Neuronal stem cell (in vitro differentiated cells): ENCODE measurements around the gene SMYD3.
"Not testable (repeated sequence)": the region's sequence is repeated elsewhere in the genome, so short reads cannot be mapped to it uniquely, and the experiment has no call there.

Source experiments
- DNase-seq: peaks from one replicate; pipeline ENCODE4 v3.0.0-alpha.2; 2013; ENCODE audit warnings: low spot score
- H2AFZ ChIP-seq: one replicate; pipeline ENCODE4 v1.6.1; 2013; ENCODE audit warnings: mild to moderate bottlenecking, low read length, inconsistent platforms
- H2AK5ac ChIP-seq: 2 replicates; pipeline ENCODE4 v1.6.1; 2013; ENCODE audit warnings: low read depth, mild to moderate bottlenecking, inconsistent platforms, low read length, moderate library complexity, mixed read lengths
- H2BK120ac ChIP-seq: 2 replicates; pipeline ENCODE4 v1.6.1; 2013; ENCODE audit warnings: low read depth, mild to moderate bottlenecking, inconsistent platforms, low read length, moderate library complexity, mixed read lengths
- H2BK12ac ChIP-seq: one replicate; pipeline ENCODE4 v1.6.1; 2013; ENCODE audit warnings: low read length, inconsistent platforms
- H2BK15ac ChIP-seq: 2 replicates; pipeline ENCODE4 v1.6.1; 2013; ENCODE audit warnings: mild to moderate bottlenecking, low read length, inconsistent platforms, mixed read lengths
- H2BK5ac ChIP-seq: one replicate; pipeline ENCODE4 v1.6.1; 2013; ENCODE audit warnings: inconsistent platforms, mild to moderate bottlenecking, low read length, moderate library complexity
- H3K14ac ChIP-seq: one replicate; pipeline ENCODE4 v1.6.1; 2013; ENCODE audit warnings: low read length, inconsistent platforms
- H3K18ac ChIP-seq: 2 replicates; pipeline ENCODE4 v1.6.1; 2013; ENCODE audit warnings: low read length, inconsistent platforms
- H3K23ac ChIP-seq: 2 replicates; pipeline ENCODE4 v1.6.1; 2013; ENCODE audit warnings: low read depth, mild to moderate bottlenecking, mixed read lengths, low read length, inconsistent platforms; ENCODE audit not compliant: poor library complexity
- H3K27ac ChIP-seq: replicated peaks from 3 replicates; pipeline ENCODE4 v1.5.1; 2013; ENCODE audit warnings: low read length, inconsistent platforms
- H3K27me3 ChIP-seq, 3 experiments: 2 replicates each; pipeline ENCODE4 v1.6.1; 2013; ENCODE audit warnings: low read length in 3 of 3, mild to moderate bottlenecking in 2 of 3, inconsistent platforms in 1 of 3, low read depth in 1 of 3, mixed read lengths in 1 of 3, moderate library complexity in 1 of 3; ENCODE audit not compliant: control insufficient read depth in 3 of 3, insufficient read depth in 3 of 3
- H3K36me3 ChIP-seq, 2 donors: replicated peaks in 1 of 2; 2 replicates each; pipeline ENCODE4 v1.6.1; 2013; ENCODE audit warnings: low read length in 2 of 2; ENCODE audit not compliant: control insufficient read depth in 2 of 2, insufficient read depth in 2 of 2
- H3K4ac ChIP-seq: 2 replicates; pipeline ENCODE4 v1.6.1; 2013; ENCODE audit warnings: inconsistent platforms, mild to moderate bottlenecking, low read length, moderate library complexity
- H3K4me1 ChIP-seq, 2 donors: 1 replicate in 1 of 2; 2 replicates in 1 of 2; pipeline ENCODE4 v1.6.1; 2013; ENCODE audit warnings: low read length in 2 of 2, low read depth in 1 of 2; ENCODE audit not compliant: control insufficient read depth in 2 of 2, insufficient read depth in 1 of 2
- H3K4me2 ChIP-seq: one replicate; pipeline ENCODE4 v1.6.1; 2013; ENCODE audit warnings: mild to moderate bottlenecking, low read length, inconsistent platforms; ENCODE audit not compliant: insufficient read depth, poor library complexity, severe bottlenecking
- H3K4me3 ChIP-seq, 2 donors: 2 replicates each; pipeline ENCODE4 v1.5.1; 2013; ENCODE audit warnings: low read length in 2 of 2, mild to moderate bottlenecking in 2 of 2, inconsistent platforms in 1 of 2, moderate library complexity in 1 of 2
- H3K79me1 ChIP-seq: one replicate; pipeline ENCODE4 v1.6.1; 2013; ENCODE audit warnings: low read depth, mild to moderate bottlenecking, inconsistent platforms, low read length, moderate library complexity
- H3K9ac ChIP-seq: one replicate; pipeline ENCODE4 v1.6.1; 2013; ENCODE audit warnings: mild to moderate bottlenecking, low read depth, low read length, inconsistent platforms; ENCODE audit not compliant: poor library complexity
- H3K9me3 ChIP-seq, 2 donors: replicated peaks in 1 of 2; 2 replicates each; pipeline versions ENCODE3 to v1.6.1; 2013; ENCODE audit warnings: low read length in 2 of 2, mild to moderate bottlenecking in 2 of 2, inconsistent platforms in 1 of 2, low read depth in 1 of 2, mixed read lengths in 1 of 2, moderate library complexity in 1 of 2; ENCODE audit not compliant: control insufficient read depth in 2 of 2, insufficient read depth in 1 of 2
- H4K8ac ChIP-seq: one replicate; pipeline ENCODE4 v1.6.1; 2013; ENCODE audit warnings: low read depth, mild to moderate bottlenecking, inconsistent platforms, low read length, moderate library complexity
- H4K91ac ChIP-seq: one replicate; pipeline ENCODE4 v1.6.1; 2013; ENCODE audit warnings: low read length, low read depth, mild to moderate bottlenecking, inconsistent platforms; ENCODE audit not compliant: poor library complexity
- WGBS, 2 donors: extraction: QIAGEN DNeasy Blood & Tissue Kit; methylation state at CpG; one replicate each; pipeline ENCODE4 v1.1.7; 2013; ENCODE audit warnings: missing lambda C conversion rate in 2 of 2, mixed read lengths in 1 of 2; ENCODE audit not compliant: insufficient read length in 2 of 2, insufficient replicate concordance in 1 of 2; ENCODE audit errors: extremely low coverage in 2 of 2; 5-methylcytosine and 5-hydroxymethylcytosine counted together

The SMYD3 gene

GRCh38 chr1:245715291-245715701 lies 791.8 kb downstream of the SMYD3 start:
- H2BK12ac ChIP-seq: no peak overlapping the region
- no peaks in the 10 kb centered on the region for H3K79me1 ChIP-seq
- no peak overlapping the region for H2AFZ ChIP-seq
- H2BK15ac ChIP-seq: no peak overlapping the region
- WGBS, 2 donors: no CpG with 5 or more reads among the region's 9 CpGs
- no peaks in the 10 kb centered on the region for H3K27me3 ChIP-seq
- no peak for DNase-seq
- H3K14ac ChIP-seq: no peak overlapping the region
- H4K8ac ChIP-seq: no peak overlapping the region
- H3K4me2 ChIP-seq: no peak overlapping the region
- H2BK120ac ChIP-seq: no peak overlapping the region
- no peak overlapping the region for H3K23ac ChIP-seq
- H3K4me3 ChIP-seq: no peak overlapping the region
- H4K91ac ChIP-seq: no peak overlapping the region
- no peak overlapping the region for H3K18ac ChIP-seq
- no peak overlapping the region for H3K9ac ChIP-seq
- H3K4ac ChIP-seq: no peak overlapping the region
- H3K36me3 ChIP-seq: no peaks in the 10 kb centered on the region
- H2BK5ac ChIP-seq: no peak overlapping the region
- H3K9me3 ChIP-seq: no peaks in the 10 kb centered on the region
- H2AK5ac ChIP-seq: peak overlapping the region; percentile 13
- H3K4me1 ChIP-seq: peaks cover 0 to 9% of the 10 kb centered on the region in 2 donors
- H3K27ac ChIP-seq: no peak overlapping the region

- not testable (repeated sequence) for H4K91ac ChIP-seq, H3K36me3 ChIP-seq, H3K18ac ChIP-seq, DNase-seq, H2BK5ac ChIP-seq, H3K27ac ChIP-seq, H3K4ac ChIP-seq, H2BK15ac ChIP-seq, H2AFZ ChIP-seq, H3K4me2 ChIP-seq, H3K9me3 ChIP-seq, H2AK5ac ChIP-seq, H3K14ac ChIP-seq, H3K4me3 ChIP-seq, H4K8ac ChIP-seq, H2BK12ac ChIP-seq, H3K27me3 ChIP-seq, H3K23ac ChIP-seq, H2BK120ac ChIP-seq, H3K79me1 ChIP-seq, H3K4me1 ChIP-seq, H3K9ac ChIP-seq
- no CpG with 5 or more reads among the region's 3 CpGs for WGBS, 2 donors
These were observed 793.1 kb downstream of the SMYD3 start for GRCh38 chr1:245714027-245714426.

- H3K79me1 ChIP-seq: no peaks in the 10 kb centered on the region
- no peaks in the 10 kb centered on the region for H3K36me3 ChIP-seq
- no peak overlapping the region for H3K23ac ChIP-seq
- H3K14ac ChIP-seq: no peak overlapping the region
- no peak overlapping the region for H2BK120ac ChIP-seq
- no peak for DNase-seq
- no peak overlapping the region for H4K91ac ChIP-seq
- H3K4ac ChIP-seq: no peak overlapping the region
- H2AK5ac ChIP-seq: no peak overlapping the region
- H3K18ac ChIP-seq: peak overlapping the region; percentile 4
- WGBS, 2 donors: no CpG with 5 or more reads among the region's 30 CpGs
- H2AFZ ChIP-seq: no peak overlapping the region
- no peak overlapping the region for H3K27ac ChIP-seq
- H3K4me1 ChIP-seq: peaks cover 0 to 1% of the 10 kb centered on the region in 2 donors
- no peak overlapping the region for H2BK12ac ChIP-seq
- H3K27me3 ChIP-seq: no peaks in the 10 kb centered on the region
- no peak overlapping the region for H2BK5ac ChIP-seq
- H3K4me2 ChIP-seq: no peak overlapping the region
- no peak overlapping the region for H4K8ac ChIP-seq
- H3K9ac ChIP-seq: peak overlapping the region; percentile 61
- no peak overlapping the region for H3K4me3 ChIP-seq
- H2BK15ac ChIP-seq: no peak overlapping the region
- no peaks in the 10 kb centered on the region for H3K9me3 ChIP-seq
These were observed 795.8 kb downstream of the SMYD3 start for GRCh38 chr1:245710961-245711903.

- Histone ChIP-seq H2BK12ac (no peak overlapping the region), H2BK120ac (no peak overlapping the region), H3K14ac (no peak overlapping the region), H3K27me3 (no peaks in the 10 kb centered on the region), H3K9me3 (no peaks in the 10 kb centered on the region), H2BK15ac (no peak overlapping the region), H2BK5ac (no peak overlapping the region), H2AFZ (no peak overlapping the region), H3K79me1 (no peaks in the 10 kb centered on the region), H3K18ac (no peak overlapping the region), H3K36me3 (peaks cover 0 to 17% of the 10 kb centered on the region in 2 donors), H3K4me1 (peaks cover 0 to 1% of the 10 kb centered on the region in 2 donors), H2AK5ac (no peak overlapping the region), H3K4me2 (no peak overlapping the region), H3K9ac (no peak overlapping the region), H3K23ac (no peak overlapping the region), H3K4me3 (no peak overlapping the region), H3K27ac (no peak overlapping the region), H4K91ac (no peak overlapping the region), H4K8ac (no peak overlapping the region), H3K4ac (no peak overlapping the region)
- no peak for DNase-seq
- no CpG with 5 or more reads among the region's 5 CpGs for WGBS, 2 donors
These were observed 799.1 kb downstream of the SMYD3 start for GRCh38 chr1:245707941-245708340.
